H1 (cell line): ENCODE data around the gene APMAP. TPM values are rescaled to one million over a fixed set of nuclear protein-coding genes. Genes with fewer than 3 reads are reported as not detected.

ENCODE experiments used
- CTCF ChIA-PET: fragments of 300-600 bp; sonication (Branson Sonifier 250); formaldehyde crosslinking; loops from one replicate; lab custom pipeline; 2021; ENCODE audit not compliant: partially characterized antibody; lab: Charles Lee
- POLR2A ChIA-PET: fragments of 300-600 bp; sonication (Branson Sonifier 250); formaldehyde crosslinking; loops from one replicate; lab custom pipeline; 2021; ENCODE audit warnings: inconsistent platforms; ENCODE audit not compliant: partially characterized antibody; lab: Charles Lee
- DNase-seq, 2 experiments: peaks; one replicate each; pipeline versions ENCODE4 v3.0.0 to v3.0.0-alpha.2; 2010 to 2022; ENCODE audit warnings: low spot score in 2 of 2, low read depth in 1 of 2, mixed read lengths in 1 of 2
- FAIRE-seq: peaks from 2 replicates; lab custom pipeline; 2011; peaks lifted over from hg19 to GRCh38; lab: Jason Lieb, UNC
- H2AFZ ChIP-seq: 2 replicates; pipeline ENCODE4 v1.8.1; 2012; ENCODE audit warnings: low read length, inconsistent platforms
- H2AK5ac ChIP-seq: 2 replicates; pipeline ENCODE4 v1.6.1; 2013; ENCODE audit warnings: low read depth, low read length
- H2BK120ac ChIP-seq: replicated peaks from 2 replicates; pipeline ENCODE3; 2013; ENCODE audit warnings: low read depth, low read length, inconsistent platforms
- H2BK12ac ChIP-seq: 2 replicates; pipeline ENCODE4 v1.6.1; 2013; ENCODE audit warnings: low read depth, low read length
- H2BK15ac ChIP-seq: 2 replicates; pipeline ENCODE4 v1.6.1; 2013; ENCODE audit warnings: low read length
- H2BK20ac ChIP-seq: 2 replicates; pipeline ENCODE4 v1.6.1; 2013; ENCODE audit warnings: low read length
- H2BK5ac ChIP-seq: 2 replicates; pipeline ENCODE4 v1.6.1; 2013; ENCODE audit warnings: low read depth, low read length
- H3K14ac ChIP-seq: 2 replicates; pipeline ENCODE4 v1.6.1; 2013; ENCODE audit warnings: inconsistent platforms; ENCODE audit not compliant: insufficient read length
- H3K18ac ChIP-seq: 2 replicates; pipeline ENCODE4 v1.6.1; 2013; ENCODE audit warnings: low read length; ENCODE audit errors: extremely low read depth
- H3K23ac ChIP-seq: 2 replicates; pipeline ENCODE4 v1.6.1; 2013; ENCODE audit warnings: inconsistent platforms; ENCODE audit not compliant: insufficient read length
- H3K23me2 ChIP-seq: 2 replicates; pipeline ENCODE4 v1.6.1; 2013; ENCODE audit warnings: low read depth, low read length
- H3K27ac ChIP-seq: 2 replicates; pipeline ENCODE4 v1.6.1; 2011; ENCODE audit warnings: low read depth, low read length, inconsistent platforms
- H3K27me3 ChIP-seq, 4 experiments: replicated peaks in 1 of 4; 1 replicate in 1 of 4; 2 replicates in 3 of 4; pipeline versions ENCODE4 v1.6.1 to v1.8.1; 2011 to 2013; ENCODE audit warnings: low read length in 3 of 4, mild to moderate bottlenecking in 3 of 4, inconsistent platforms in 2 of 4, mixed read lengths in 2 of 4, moderate library complexity in 1 of 4; ENCODE audit not compliant: control insufficient read depth in 3 of 4, insufficient read depth in 3 of 4; ENCODE audit errors: extremely low read depth in 1 of 4
- H3K36me3 ChIP-seq, 4 experiments: 2 replicates each; pipeline versions ENCODE4 v1.6.1 to v1.8.1; 2011 to 2013; ENCODE audit warnings: mild to moderate bottlenecking in 4 of 4, low read length in 3 of 4, moderate library complexity in 2 of 4, control low read depth in 1 of 4, inconsistent platforms in 1 of 4; ENCODE audit not compliant: insufficient read depth in 4 of 4, control insufficient read depth in 2 of 4
- H3K4ac ChIP-seq: replicated peaks from 2 replicates; pipeline ENCODE3; 2013; ENCODE audit warnings: low read length, low read depth, mixed read lengths, inconsistent platforms; ENCODE audit not compliant: insufficient read length
- H3K4me1 ChIP-seq, 4 experiments: replicated peaks in 1 of 4; 1 replicate in 1 of 4; 2 replicates in 3 of 4; pipeline versions ENCODE4 v1.6.1 to v1.8.1; 2011 to 2013; ENCODE audit warnings: low read length in 3 of 4, inconsistent platforms in 2 of 4, mixed read lengths in 1 of 4; ENCODE audit not compliant: insufficient read depth in 4 of 4, control insufficient read depth in 3 of 4
- H3K4me2 ChIP-seq, 2 experiments: 2 replicates each; pipeline versions ENCODE4 v1.6.1 to v1.8.1; 2011 to 2013; ENCODE audit warnings: low read depth in 2 of 2, low read length in 2 of 2, control low read depth in 1 of 2, inconsistent platforms in 1 of 2, mild to moderate bottlenecking in 1 of 2; ENCODE audit not compliant: insufficient read depth in 1 of 2
- H3K4me3 ChIP-seq, 4 experiments: fragments of 200-600, 300-600 bp in 1 of 4; sonication (generic), shearing (Covaris generic), sonication (Bioruptor Twin) in 1 of 4; 2 replicates each; pipeline versions ENCODE4 v1.5.1 to v1.8.1; 2011 to 2016; ENCODE audit warnings: low read length in 4 of 4, low read depth in 3 of 4, control low read depth in 2 of 4, inconsistent platforms in 2 of 4, mild to moderate bottlenecking in 2 of 4, mixed read lengths in 1 of 4, moderate library complexity in 1 of 4; ENCODE audit not compliant: insufficient read depth in 2 of 4; ENCODE audit errors: extremely low read depth in 1 of 4
- H3K56ac ChIP-seq: replicated peaks from 2 replicates; pipeline ENCODE3; 2013; ENCODE audit warnings: low read depth, mild to moderate bottlenecking, mixed read lengths, low read length, inconsistent platforms; ENCODE audit not compliant: insufficient read length
- H3K79me1 ChIP-seq: 2 replicates; pipeline ENCODE4 v1.6.1; 2013; ENCODE audit warnings: low read depth, low read length, control low read depth
- H3K79me2 ChIP-seq, 2 experiments: 2 replicates each; pipeline versions ENCODE4 v1.6.1 to v1.8.1; 2012 to 2013; ENCODE audit warnings: low read length in 2 of 2, mild to moderate bottlenecking in 2 of 2, inconsistent platforms in 1 of 2; ENCODE audit not compliant: insufficient read depth in 2 of 2, control insufficient read depth in 1 of 2
- H3K9ac ChIP-seq, 4 experiments: replicated peaks in 1 of 4; 1 replicate in 1 of 4; 2 replicates in 3 of 4; pipeline versions ENCODE4 v1.6.1 to v1.8.1; 2011 to 2013; ENCODE audit warnings: low read depth in 3 of 4, low read length in 3 of 4, control low read depth in 2 of 4, mild to moderate bottlenecking in 2 of 4, moderate library complexity in 2 of 4, inconsistent platforms in 1 of 4; ENCODE audit errors: extremely low read depth in 1 of 4
- H3K9me3 ChIP-seq, 2 experiments: 2 replicates each; pipeline versions ENCODE4 v1.6.1 to v1.8.1; 2012 to 2013; ENCODE audit warnings: mild to moderate bottlenecking in 2 of 2, moderate library complexity in 2 of 2, control low read depth in 1 of 2, inconsistent platforms in 1 of 2, low read depth in 1 of 2, low read length in 1 of 2, mixed read lengths in 1 of 2; ENCODE audit not compliant: insufficient read depth in 2 of 2
- H4K20me1 ChIP-seq, 2 experiments: replicated peaks in 1 of 2; 2 replicates each; pipeline versions ENCODE3 to v1.8.1; 2011 to 2013; ENCODE audit warnings: inconsistent platforms in 2 of 2, low read length in 2 of 2, mild to moderate bottlenecking in 1 of 2; ENCODE audit not compliant: insufficient read depth in 2 of 2, control insufficient read depth in 1 of 2
- H4K5ac ChIP-seq: 2 replicates; pipeline ENCODE4 v1.6.1; 2013; ENCODE audit warnings: low read length, low read depth, mixed read lengths, inconsistent platforms; ENCODE audit not compliant: insufficient read length
- H4K8ac ChIP-seq: 2 replicates; pipeline ENCODE4 v1.8.0; 2013; ENCODE audit warnings: mild to moderate bottlenecking, moderate library complexity, low read length, inconsistent platforms; ENCODE audit not compliant: insufficient read depth; ENCODE audit errors: extremely low read depth
- H4K91ac ChIP-seq: replicated peaks from 2 replicates; pipeline ENCODE3; 2013; ENCODE audit warnings: low read length, mixed read lengths, inconsistent platforms; ENCODE audit not compliant: insufficient read length
- BACH1 ChIP-seq: IDR thresholded peaks from 2 replicates; pipeline ENCODE4 v1.6.1; 2012; ENCODE audit warnings: low read length, improper control_type of control experiment
- BCL11A ChIP-seq, 2 experiments: IDR thresholded peaks; one replicate each; pipeline ENCODE4 v1.6.1; 2011; ENCODE audit warnings: low read depth in 2 of 2, low read length in 2 of 2, mild to moderate bottlenecking in 2 of 2
- CBX8 ChIP-seq: fragments of 300-800, 300-1000 bp; sonication (generic); IDR thresholded peaks from 2 replicates; pipeline ENCODE4 v1.7.1; 2016; ENCODE audit warnings: low read depth, low read length, borderline replicate concordance
- FOSL1 ChIP-seq: IDR thresholded peaks from 2 replicates; pipeline ENCODE4 v1.6.1; 2011; ENCODE audit warnings: mild to moderate bottlenecking, low read depth, low read length, moderate library complexity; ENCODE audit not compliant: insufficient read depth
- GTF2F1 ChIP-seq: IDR thresholded peaks from 2 replicates; pipeline ENCODE4 v1.6.1; 2012; ENCODE audit warnings: low read depth, low read length, improper control_type of control experiment, borderline replicate concordance
- PHF8 ChIP-seq: fragments of 200-600 bp; sonication (generic); conservative IDR thresholded peaks from 2 replicates; pipeline ENCODE4 v1.7.1; 2012; ENCODE audit warnings: low read depth, mild to moderate bottlenecking, inconsistent platforms, low read length, moderate library complexity
- RNF2 ChIP-seq: fragments of 200-900, 300-1000 bp; sonication (generic); IDR thresholded peaks from 2 replicates; pipeline ENCODE4 v1.7.1; 2016; ENCODE audit warnings: borderline replicate concordance, low read depth, mild to moderate bottlenecking, antibody characterized with exemption, low read length; ENCODE audit not compliant: poor library complexity, severe bottlenecking; ENCODE audit errors: missing control alignments
- SP4 ChIP-seq: IDR thresholded peaks from 2 replicates; pipeline ENCODE4 v1.6.1; 2012; ENCODE audit warnings: low read length, inconsistent platforms
- TCF12 ChIP-seq: IDR thresholded peaks from 2 replicates; pipeline ENCODE4 v1.6.1; 2011; ENCODE audit warnings: low read depth, mild to moderate bottlenecking, low read length
- WGBS, 2 experiments: shearing (Covaris generic) in 1 of 2; methylation state at CpG; one replicate each; pipeline versions ENCODE4 v1.1.6 to v1.1.7; 2013 to 2015; ENCODE audit warnings: low lambda C conversion rate in 2 of 2, mixed read lengths in 2 of 2, inconsistent platforms in 1 of 2, low coverage in 1 of 2, missing lambda C conversion rate in 1 of 2; ENCODE audit not compliant: insufficient replicate concordance in 2 of 2, insufficient coverage in 1 of 2, insufficient read length in 1 of 2; ENCODE audit errors: extremely low coverage in 1 of 2, missing lambda C conversion rate in 1 of 2; 5-methylcytosine and 5-hydroxymethylcytosine counted together
- polyA plus RNA-seq, 7 experiments: library from polyadenylated mRNA; depleted of rRNA in 3 of 7; stranded (reverse) in 5 of 7; unstranded in 2 of 7; fragments of >200 nt in 5 of 7; fragments of 200-250 nt in 2 of 7; gene quantifications; 1 replicate in 5 of 7; 2 replicates in 1 of 7; 4 replicates in 1 of 7; pipeline versions ENCODE4 v1.2.1 to v1.2.3, GENCODE V29; 2011 to 2013; ENCODE audit warnings: missing spikeins in 2 of 7, mixed read lengths in 2 of 7
- total RNA-seq: library from RNA; stranded (reverse); fragmentation: NEBNext Ultra II Directional; extraction: Animal tissue kit (Norgen Biotek cat#: 25700); gene quantifications from 2 replicates; pipeline ENCODE4 v1.2.1, GENCODE V29; 2021
- TF ChIP-seq, protein P1 (sequence below): IDR thresholded peaks from 2 replicates; pipeline ENCODE4 v1.6.1; 2011; ENCODE audit warnings: low read length, improper control_type of control experiment
- TF ChIP-seq, protein P2 (sequence below), 3 experiments: IDR thresholded peaks; 1 replicate in 2 of 3; 2 replicates in 1 of 3; pipeline versions ENCODE4 v1.5.1 to v1.6.1; 2011; ENCODE audit warnings: low read length in 3 of 3, mild to moderate bottlenecking in 3 of 3, inconsistent platforms in 2 of 3, low read depth in 1 of 3, moderate library complexity in 1 of 3; ENCODE audit not compliant: insufficient read depth in 1 of 3; ENCODE audit errors: control extremely low read depth in 1 of 3

Gene APMAP
- total and polyA plus RNA-seq, 2 of the 8 experiments (the other 6 are each of a cell fraction or from before 2014, with no cell fraction given) = 31.3 to 66.0 TPM

DNA sequence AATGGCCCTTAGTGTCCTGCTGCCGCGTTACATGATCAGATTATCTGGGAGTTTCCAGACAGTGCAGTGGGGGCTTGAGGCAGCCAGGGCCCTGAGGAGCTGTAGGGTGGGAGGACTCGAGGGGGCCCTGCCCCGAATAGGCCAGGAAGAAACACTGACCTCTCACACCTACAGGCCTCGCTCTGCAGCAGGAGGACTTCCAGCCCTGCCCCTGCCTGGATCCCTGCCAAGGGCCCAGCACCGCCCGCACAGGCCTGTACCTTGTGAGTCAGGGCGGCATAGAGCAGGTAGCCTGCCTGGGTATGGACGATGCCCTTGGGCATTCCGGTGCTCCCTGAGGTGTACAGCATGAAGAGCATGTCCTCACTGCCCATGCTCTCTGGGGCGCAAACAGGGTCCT is 30.1 kb upstream of the APMAP start:
- no peak overlapping the region for H3K9ac ChIP-seq
- WGBS, 2 experiments = 88% methylated on average over 11 of the region's 11 CpGs; no CpG with 5 or more reads in 1 of the 2 experiments
- TF ChIP-seq BACH1 = no peak
- TF ChIP-seq CBX8 = no peak
- no peak for TF ChIP-seq TCF12
- TF ChIP-seq FOSL1 = no peak
- TF ChIP-seq GTF2F1 = no peak
- no peak for TF ChIP-seq RNF2
- TF ChIP-seq, protein P1, sequence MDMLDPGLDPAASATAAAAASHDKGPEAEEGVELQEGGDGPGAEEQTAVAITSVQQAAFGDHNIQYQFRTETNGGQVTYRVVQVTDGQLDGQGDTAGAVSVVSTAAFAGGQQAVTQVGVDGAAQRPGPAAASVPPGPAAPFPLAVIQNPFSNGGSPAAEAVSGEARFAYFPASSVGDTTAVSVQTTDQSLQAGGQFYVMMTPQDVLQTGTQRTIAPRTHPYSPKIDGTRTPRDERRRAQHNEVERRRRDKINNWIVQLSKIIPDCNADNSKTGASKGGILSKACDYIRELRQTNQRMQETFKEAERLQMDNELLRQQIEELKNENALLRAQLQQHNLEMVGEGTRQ = no peak
- no peak for TF ChIP-seq BCL11A (IDR thresholded peaks at IDR 0.05; ENCODE audit: low read depth in 2 of 2, low read length in 2 of 2)
- TF ChIP-seq PHF8 = no peak
- TF ChIP-seq, protein P2, sequence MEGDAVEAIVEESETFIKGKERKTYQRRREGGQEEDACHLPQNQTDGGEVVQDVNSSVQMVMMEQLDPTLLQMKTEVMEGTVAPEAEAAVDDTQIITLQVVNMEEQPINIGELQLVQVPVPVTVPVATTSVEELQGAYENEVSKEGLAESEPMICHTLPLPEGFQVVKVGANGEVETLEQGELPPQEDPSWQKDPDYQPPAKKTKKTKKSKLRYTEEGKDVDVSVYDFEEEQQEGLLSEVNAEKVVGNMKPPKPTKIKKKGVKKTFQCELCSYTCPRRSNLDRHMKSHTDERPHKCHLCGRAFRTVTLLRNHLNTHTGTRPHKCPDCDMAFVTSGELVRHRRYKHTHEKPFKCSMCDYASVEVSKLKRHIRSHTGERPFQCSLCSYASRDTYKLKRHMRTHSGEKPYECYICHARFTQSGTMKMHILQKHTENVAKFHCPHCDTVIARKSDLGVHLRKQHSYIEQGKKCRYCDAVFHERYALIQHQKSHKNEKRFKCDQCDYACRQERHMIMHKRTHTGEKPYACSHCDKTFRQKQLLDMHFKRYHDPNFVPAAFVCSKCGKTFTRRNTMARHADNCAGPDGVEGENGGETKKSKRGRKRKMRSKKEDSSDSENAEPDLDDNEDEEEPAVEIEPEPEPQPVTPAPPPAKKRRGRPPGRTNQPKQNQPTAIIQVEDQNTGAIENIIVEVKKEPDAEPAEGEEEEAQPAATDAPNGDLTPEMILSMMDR (IDR thresholded peaks at IDR 0.05; ENCODE audit: control extremely low read depth in 1 of 3, insufficient read depth in 1 of 3, low read depth in 1 of 3, low read length in 3 of 3) = no peak
- no peak for TF ChIP-seq SP4

More for the DNA sequence above, 30.1 kb upstream of the APMAP start:
- Histone ChIP-seq H3K4ac (no peak overlapping the region), H3K18ac (no peak overlapping the region), H3K79me2 (no peaks in the 10 kb centered on the region), H2BK12ac (no peak overlapping the region), H3K56ac (no peak overlapping the region), H2BK5ac (no peak overlapping the region), H4K91ac (no peak overlapping the region), H2AFZ (no peak overlapping the region), H3K4me3 (no peak overlapping the region), H3K79me1 (no peaks in the 10 kb centered on the region), H2AK5ac (no peak overlapping the region), H2BK20ac (no peak overlapping the region), H3K27me3 (no peaks in the 10 kb centered on the region), H3K23me2 (no peaks in the 10 kb centered on the region), H2BK15ac (no peak overlapping the region), H2BK120ac (no peak overlapping the region), H3K23ac (no peak overlapping the region), H3K4me2 (no peak overlapping the region), H4K20me1 (no peaks in the 10 kb centered on the region), H3K4me1 (peaks cover 0 to 3% (median 1%) of the 10 kb centered on the region in 4 experiments; a peak in 4 of 7 replicates), H3K36me3 (no peaks in the 10 kb centered on the region), H4K8ac (no peak overlapping the region), H3K27ac (no peak overlapping the region), H4K5ac (no peak overlapping the region), H3K14ac (no peak overlapping the region), H3K9me3 (no peaks in the 10 kb centered on the region)
- DNase-seq (no peak), FAIRE-seq (no peak)
- ChIA-PET POLR2A (no interaction called here), CTCF (no interaction called here)
